H9 (cell line): ENCODE results near the gene KNG1. TPM values are rescaled to one million over a fixed set of nuclear protein-coding genes. Genes with fewer than 3 reads are reported as not detected.
A peak's percentile ranks its signal among the peaks of the same experiment; 100 is the strongest.

ENCODE experiments used
- DNase-seq: peaks from one replicate; pipeline ENCODE4 v3.0.0-alpha.2; 2017
- H2AFZ ChIP-seq: one replicate; pipeline ENCODE4 v1.6.1; 2013; ENCODE audit warnings: mild to moderate bottlenecking, low read length, control low read depth, moderate library complexity
- H2AK5ac ChIP-seq: 2 replicates; pipeline ENCODE4 v1.6.1; 2013; ENCODE audit warnings: low read length, control low read depth, mixed read lengths; ENCODE audit not compliant: insufficient read length
- H2BK120ac ChIP-seq: one replicate; pipeline ENCODE4 v1.6.1; 2013; ENCODE audit warnings: low read depth, mild to moderate bottlenecking, low read length, control low read depth, inconsistent platforms; ENCODE audit not compliant: poor library complexity, severe bottlenecking
- H2BK12ac ChIP-seq: 2 replicates; pipeline ENCODE4 v1.6.1; 2013; ENCODE audit warnings: low read length, control low read depth, mixed read lengths, low read depth; ENCODE audit not compliant: insufficient read length
- H2BK15ac ChIP-seq: 2 replicates; pipeline ENCODE4 v1.6.1; 2013; ENCODE audit warnings: low read depth, low read length, control low read depth
- H2BK20ac ChIP-seq: one replicate; pipeline ENCODE4 v1.6.1; 2013; ENCODE audit warnings: low read depth, mild to moderate bottlenecking, low read length, control low read depth, inconsistent platforms; ENCODE audit not compliant: poor library complexity, severe bottlenecking
- H2BK5ac ChIP-seq: 2 replicates; pipeline ENCODE4 v1.6.1; 2013; ENCODE audit warnings: low read length, control low read depth, mixed read lengths; ENCODE audit not compliant: insufficient read length
- H3K14ac ChIP-seq: 2 replicates; pipeline ENCODE4 v1.6.1; 2013; ENCODE audit warnings: low read length, control low read depth; ENCODE audit not compliant: insufficient read depth
- H3K18ac ChIP-seq: 2 replicates; pipeline ENCODE4 v1.6.1; 2013; ENCODE audit warnings: low read depth, mild to moderate bottlenecking, mixed read lengths, low read length, control low read depth; ENCODE audit not compliant: insufficient read length
- H3K23ac ChIP-seq: 2 replicates; pipeline ENCODE4 v1.6.1; 2013; ENCODE audit warnings: low read length, control low read depth, mixed read lengths, low read depth; ENCODE audit not compliant: insufficient read length
- H3K23me2 ChIP-seq: 2 replicates; pipeline ENCODE4 v1.6.1; 2013; ENCODE audit warnings: low read depth, mild to moderate bottlenecking, mixed read lengths, low read length, control low read depth; ENCODE audit not compliant: insufficient read length, poor library complexity, severe bottlenecking
- H3K27ac ChIP-seq: 2 replicates; pipeline ENCODE4 v1.5.1; 2013; ENCODE audit warnings: low read length, control low read depth, mixed read lengths, low read depth; ENCODE audit not compliant: insufficient read length
- H3K27me3 ChIP-seq: 2 replicates; pipeline ENCODE4 v1.6.1; 2013; ENCODE audit warnings: low read length, control low read depth, inconsistent platforms; ENCODE audit not compliant: insufficient read depth
- H3K4ac ChIP-seq: 2 replicates; pipeline ENCODE4 v1.6.1; 2013; ENCODE audit warnings: low read depth, mild to moderate bottlenecking, control low read depth, inconsistent platforms, low read length, moderate library complexity
- H3K4me1 ChIP-seq: 2 replicates; pipeline ENCODE4 v1.6.1; 2013; ENCODE audit warnings: low read length, control low read depth, inconsistent platforms; ENCODE audit not compliant: insufficient read depth
- H3K4me2 ChIP-seq: 2 replicates; pipeline ENCODE4 v1.6.1; 2013; ENCODE audit warnings: low read length, control low read depth, mixed read lengths; ENCODE audit not compliant: insufficient read length, insufficient read depth
- H3K56ac ChIP-seq: 2 replicates; pipeline ENCODE4 v1.6.1; 2013; ENCODE audit warnings: low read depth, mild to moderate bottlenecking, mixed read lengths, low read length, control low read depth; ENCODE audit not compliant: insufficient read length
- H3K79me1 ChIP-seq: 2 replicates; pipeline ENCODE4 v1.6.1; 2013; ENCODE audit warnings: low read depth, mild to moderate bottlenecking, moderate library complexity, low read length, control low read depth, inconsistent platforms; ENCODE audit not compliant: insufficient read depth, poor library complexity, severe bottlenecking
- H3K79me2 ChIP-seq: 2 replicates; pipeline ENCODE4 v1.6.1; 2013; ENCODE audit warnings: low read length, control low read depth, inconsistent platforms; ENCODE audit not compliant: insufficient read depth
- H3K9ac ChIP-seq: 2 replicates; pipeline ENCODE4 v1.6.1; 2013; ENCODE audit warnings: low read length, control low read depth, mixed read lengths; ENCODE audit not compliant: insufficient read length; ENCODE audit errors: extremely low read depth
- H3K9me3 ChIP-seq: one replicate; pipeline ENCODE4 v1.6.1; 2013; ENCODE audit warnings: low read depth, low read length, inconsistent platforms; ENCODE audit not compliant: control insufficient read depth
- H3T11ph ChIP-seq: one replicate; pipeline ENCODE4 v1.6.1; 2013; ENCODE audit warnings: mild to moderate bottlenecking, low read length, control low read depth, inconsistent platforms
- H4K20me1 ChIP-seq: one replicate; pipeline ENCODE4 v1.6.1; 2013; ENCODE audit not compliant: control insufficient read depth, insufficient read length, insufficient read depth
- H4K5ac ChIP-seq: 2 replicates; pipeline ENCODE4 v1.6.1; 2013; ENCODE audit warnings: low read depth, mild to moderate bottlenecking, mixed read lengths, low read length, control low read depth; ENCODE audit not compliant: insufficient read length
- H4K8ac ChIP-seq: replicated peaks from 2 replicates; pipeline ENCODE4 v1.6.1; 2013; ENCODE audit warnings: low read length, control low read depth, mixed read lengths, low read depth; ENCODE audit not compliant: insufficient read length
- H4K91ac ChIP-seq: 2 replicates; pipeline ENCODE4 v1.6.1; 2013; ENCODE audit warnings: low read depth, mild to moderate bottlenecking, moderate library complexity, mixed read lengths, low read length, control low read depth; ENCODE audit not compliant: insufficient read length
- H3K27ac Mint-ChIP-seq, 3 experiments: 2 replicates in 2 of 3; 3 replicates in 1 of 3; pipeline ENCODE4 v1.8.0; 2020 to 2021; ENCODE audit warnings: mixed read lengths in 3 of 3, mild to moderate bottlenecking in 1 of 3, moderate library complexity in 1 of 3
- H3K27me3 Mint-ChIP-seq: 2 replicates; pipeline ENCODE4 v1.8.0; 2021; ENCODE audit warnings: low read depth, mild to moderate bottlenecking, moderate library complexity, mixed read lengths
- H3K36me3 Mint-ChIP-seq, 3 experiments: 2 replicates in 2 of 3; 3 replicates in 1 of 3; pipeline ENCODE4 v1.8.0; 2020 to 2021; ENCODE audit warnings: low read depth in 3 of 3, mixed read lengths in 3 of 3; ENCODE audit not compliant: insufficient read depth in 1 of 3
- H3K4me1 Mint-ChIP-seq, 2 experiments: 2 replicates each; pipeline ENCODE4 v1.8.0; 2020; ENCODE audit warnings: mixed read lengths in 2 of 2
- H3K4me3 Mint-ChIP-seq, 2 experiments: 2 replicates in 1 of 2; 3 replicates in 1 of 2; pipeline ENCODE4 v1.8.0; 2020 to 2021; ENCODE audit warnings: mild to moderate bottlenecking in 2 of 2, mixed read lengths in 2 of 2, moderate library complexity in 1 of 2
- H3K9me3 Mint-ChIP-seq, 2 experiments: 2 replicates in 1 of 2; 3 replicates in 1 of 2; pipeline ENCODE4 v1.8.0; 2020; ENCODE audit warnings: mild to moderate bottlenecking in 2 of 2, mixed read lengths in 2 of 2, moderate library complexity in 1 of 2
- WGBS: extraction: QIAGEN DNeasy Blood & Tissue Kit; methylation state at CpG from one replicate; pipeline ENCODE4 v1.1.7; 2013; ENCODE audit warnings: missing lambda C conversion rate, low lambda C conversion rate, mixed read lengths; ENCODE audit not compliant: insufficient read length; ENCODE audit errors: extremely low coverage; 5-methylcytosine and 5-hydroxymethylcytosine counted together
- total RNA-seq: library from RNA; stranded (reverse); gene quantifications from 2 replicates; pipeline ENCODE4 v1.2.1, GENCODE V29; 2021
- TF ChIP-seq, protein P1 (sequence below): fragments of 200-600 bp; sonication (generic); conservative IDR thresholded peaks from 3 replicates; pipeline ENCODE4 v1.8.0; 2021; ENCODE audit warnings: antibody characterized with exemption, mild to moderate bottlenecking

The KNG1 gene
- total RNA-seq, 1 experiment from 2014 or later = not detected

- H3K79me2 ChIP-seq = peaks cover 17% of the 10 kb centered on the region; the same call in 1 of the 2 replicates
- 0 out of 5 replicates have a peak overlapping the region, but pooled peaks of 1 of the 2 experiments have one; percentile 45 for H3K4me3 Mint-ChIP-seq
- no peak overlapping the region for H3K9ac ChIP-seq
Observed at GRCh38 chr3:186788482-186789370, 71.6 kb downstream of the KNG1 start.

More at GRCh38 chr3:186788482-186789370, 71.6 kb downstream of the KNG1 start:
- Histone ChIP-seq H3K4ac (no peak overlapping the region), H4K5ac (no peak overlapping the region), H2AK5ac (no peak overlapping the region), H4K20me1 (no peaks in the 10 kb centered on the region), H3K18ac (no peak overlapping the region), H2BK5ac (no peak overlapping the region), H3K27ac (no peak overlapping the region), H4K91ac (no peak overlapping the region), H2BK12ac (no peak overlapping the region), H2BK20ac (no peak overlapping the region), H3K27me3 (no peaks in the 10 kb centered on the region), H3K14ac (no peak overlapping the region), H3K56ac (no peak overlapping the region), H3K23ac (no peak overlapping the region), H2BK120ac (no peak overlapping the region), H3K9me3 (no peaks in the 10 kb centered on the region), H3T11ph (no peak overlapping the region), H3K4me1 (no peaks in the 10 kb centered on the region), H2AFZ (no peak overlapping the region), H2BK15ac (no peak overlapping the region), H3K23me2 (peaks cover 6% of the 10 kb centered on the region), H4K8ac (no peak overlapping the region), H3K79me1 (no peaks in the 10 kb centered on the region), H3K4me2 (no peak overlapping the region)
- H3K36me3 Mint-ChIP-seq = peaks cover 65 to 94% (median 82%) of the 10 kb centered on the region in 3 experiments
- no CpG with 5 or more reads among the region's 13 CpGs for WGBS
- H3K27me3 Mint-ChIP-seq = no peaks in the 10 kb centered on the region
- H3K27ac Mint-ChIP-seq = peak overlapping the region; percentile 3 to 100 (median 27); a peak in 4 of 7 replicates
- DNase-seq = no peak
- peaks cover 11 to 26% of the 10 kb centered on the region in 2 experiments for H3K4me1 Mint-ChIP-seq
- TF ChIP-seq, protein P1, sequence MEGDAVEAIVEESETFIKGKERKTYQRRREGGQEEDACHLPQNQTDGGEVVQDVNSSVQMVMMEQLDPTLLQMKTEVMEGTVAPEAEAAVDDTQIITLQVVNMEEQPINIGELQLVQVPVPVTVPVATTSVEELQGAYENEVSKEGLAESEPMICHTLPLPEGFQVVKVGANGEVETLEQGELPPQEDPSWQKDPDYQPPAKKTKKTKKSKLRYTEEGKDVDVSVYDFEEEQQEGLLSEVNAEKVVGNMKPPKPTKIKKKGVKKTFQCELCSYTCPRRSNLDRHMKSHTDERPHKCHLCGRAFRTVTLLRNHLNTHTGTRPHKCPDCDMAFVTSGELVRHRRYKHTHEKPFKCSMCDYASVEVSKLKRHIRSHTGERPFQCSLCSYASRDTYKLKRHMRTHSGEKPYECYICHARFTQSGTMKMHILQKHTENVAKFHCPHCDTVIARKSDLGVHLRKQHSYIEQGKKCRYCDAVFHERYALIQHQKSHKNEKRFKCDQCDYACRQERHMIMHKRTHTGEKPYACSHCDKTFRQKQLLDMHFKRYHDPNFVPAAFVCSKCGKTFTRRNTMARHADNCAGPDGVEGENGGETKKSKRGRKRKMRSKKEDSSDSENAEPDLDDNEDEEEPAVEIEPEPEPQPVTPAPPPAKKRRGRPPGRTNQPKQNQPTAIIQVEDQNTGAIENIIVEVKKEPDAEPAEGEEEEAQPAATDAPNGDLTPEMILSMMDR = no peak
- peaks cover 6 to 8% of the 10 kb centered on the region in 2 experiments for H3K9me3 Mint-ChIP-seq
